ENCODE results near the gene SPOCD1.

DNA sequence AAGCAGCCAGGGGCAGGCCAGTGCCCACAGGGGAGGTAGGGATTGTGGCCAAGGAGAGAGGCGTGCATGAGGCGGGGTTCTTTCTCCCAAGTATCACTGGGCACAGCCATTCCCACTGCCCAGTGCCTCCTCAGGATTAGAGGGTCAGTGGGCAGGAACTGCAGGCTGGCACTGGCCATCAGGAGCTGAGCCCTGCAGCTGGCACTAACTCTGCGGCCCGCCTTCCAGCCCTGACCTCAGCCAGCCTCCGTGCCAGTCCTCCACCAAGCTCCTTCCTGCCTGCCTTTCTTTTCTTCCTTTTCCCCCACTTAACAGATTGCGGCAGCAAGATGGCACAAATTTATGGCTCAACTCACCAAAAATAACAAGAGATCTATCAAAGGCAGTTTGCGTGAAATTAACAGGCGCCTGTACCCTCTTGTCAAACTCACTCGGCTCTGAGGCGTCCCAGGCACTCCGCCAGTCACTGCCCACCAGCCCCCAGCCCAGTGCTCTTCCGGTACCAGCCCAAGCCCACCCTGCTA lies 62.8 kb downstream of the SPOCD1 start:
- TF ChIP-seq POLR2AphosphoS5 (IDR thresholded peaks at IDR 0.05; ENCODE audit: low read depth, low read length) (no peak), POLR2A (IDR thresholded peaks at IDR 0.05; ENCODE audit: low read depth, low read length) (no peak), TAF1 (IDR thresholded peaks at IDR 0.05; ENCODE audit: borderline replicate concordance, low read depth, low read length) (no peak)
